ENCODE data around the gene PRIMA1. TPM values are rescaled to one million over a fixed set of nuclear protein-coding genes. Genes with fewer than 3 reads are reported as not detected.

PRIMA1 gene
- total RNA-seq, 1 experiment from 2014 or later, result 2.3 TPM

DNA sequence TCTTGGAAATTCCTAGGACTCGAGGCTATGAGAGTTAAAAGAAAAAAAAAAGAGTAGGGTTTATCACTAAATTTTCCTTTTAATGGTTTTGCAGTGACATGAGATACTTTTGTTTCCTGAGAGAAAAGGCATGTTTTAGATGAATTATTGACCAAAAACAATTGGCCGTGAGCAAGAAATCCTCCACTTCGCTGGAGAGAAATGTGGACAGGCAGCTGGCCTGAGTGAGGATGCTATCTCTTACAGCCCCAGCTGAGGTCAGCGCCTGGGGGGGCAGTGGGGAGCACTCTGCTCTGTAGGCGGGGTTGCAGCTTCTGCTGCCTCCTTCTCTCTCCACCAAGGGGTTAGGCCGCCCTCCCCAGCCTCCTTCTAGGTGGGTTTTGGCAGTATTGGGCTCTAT is 54.7 kb downstream of the PRIMA1 start:
- H4K20me1 ChIP-seq (ENCODE audit: control insufficient read depth, insufficient read depth, insufficient read length), result no peaks in the 10 kb centered on the region
- Mint-ChIP-seq H3K4me3 (no peak overlapping the region), H3K27ac (peak overlapping the region in 1 of 3 experiments; percentile 55; a peak in 2 of 7 replicates), H3K9me3 (no peaks in the 10 kb centered on the region; a peak in 1 of 5 replicates), H3K4me1 (peaks cover 15 to 27% of the 10 kb centered on the region in 2 experiments), H3K36me3 (ENCODE audit: insufficient read depth in 1 of 3, low read depth in 3 of 3) (peaks cover 0 to 2% (median 2%) of the 10 kb centered on the region in 3 experiments; a peak in 1 of 7 replicates), H3K27me3 (ENCODE audit: low read depth) (peaks cover 3% of the 10 kb centered on the region)
- H2AK5ac ChIP-seq (ENCODE audit: insufficient read length, low read length), result no peak overlapping the region
- no peak overlapping the region for H4K5ac ChIP-seq (ENCODE audit: insufficient read length, low read depth, low read length)
- no peak overlapping the region for H4K8ac ChIP-seq (replicated peaks; ENCODE audit: insufficient read length, low read depth, low read length)
- no peak overlapping the region for H3K56ac ChIP-seq (ENCODE audit: insufficient read length, low read depth, low read length)
- no peak overlapping the region for H3K14ac ChIP-seq (ENCODE audit: insufficient read depth, low read length)
- no peak overlapping the region for H2BK20ac ChIP-seq (ENCODE audit: low read depth, low read length, poor library complexity, severe bottlenecking)
- no peak overlapping the region for H3K9ac ChIP-seq (ENCODE audit: extremely low read depth, insufficient read length, low read length)
- H3K4me1 ChIP-seq (ENCODE audit: insufficient read depth, low read length), result no peaks in the 10 kb centered on the region
- no peak overlapping the region for H3K23ac ChIP-seq (ENCODE audit: insufficient read length, low read depth, low read length)
- H3K9me3 ChIP-seq (ENCODE audit: control insufficient read depth, low read depth, low read length), result no peaks in the 10 kb centered on the region
- H4K91ac ChIP-seq (ENCODE audit: insufficient read length, low read depth, low read length), result no peak overlapping the region
- H3K79me1 ChIP-seq (ENCODE audit: insufficient read depth, low read depth, low read length, poor library complexity, severe bottlenecking), result no peaks in the 10 kb centered on the region
- H2BK15ac ChIP-seq (ENCODE audit: low read depth, low read length), result no peak overlapping the region
- H3K27ac ChIP-seq (ENCODE audit: insufficient read length, low read depth, low read length), result no peak overlapping the region
- TF ChIP-seq, protein P1, sequence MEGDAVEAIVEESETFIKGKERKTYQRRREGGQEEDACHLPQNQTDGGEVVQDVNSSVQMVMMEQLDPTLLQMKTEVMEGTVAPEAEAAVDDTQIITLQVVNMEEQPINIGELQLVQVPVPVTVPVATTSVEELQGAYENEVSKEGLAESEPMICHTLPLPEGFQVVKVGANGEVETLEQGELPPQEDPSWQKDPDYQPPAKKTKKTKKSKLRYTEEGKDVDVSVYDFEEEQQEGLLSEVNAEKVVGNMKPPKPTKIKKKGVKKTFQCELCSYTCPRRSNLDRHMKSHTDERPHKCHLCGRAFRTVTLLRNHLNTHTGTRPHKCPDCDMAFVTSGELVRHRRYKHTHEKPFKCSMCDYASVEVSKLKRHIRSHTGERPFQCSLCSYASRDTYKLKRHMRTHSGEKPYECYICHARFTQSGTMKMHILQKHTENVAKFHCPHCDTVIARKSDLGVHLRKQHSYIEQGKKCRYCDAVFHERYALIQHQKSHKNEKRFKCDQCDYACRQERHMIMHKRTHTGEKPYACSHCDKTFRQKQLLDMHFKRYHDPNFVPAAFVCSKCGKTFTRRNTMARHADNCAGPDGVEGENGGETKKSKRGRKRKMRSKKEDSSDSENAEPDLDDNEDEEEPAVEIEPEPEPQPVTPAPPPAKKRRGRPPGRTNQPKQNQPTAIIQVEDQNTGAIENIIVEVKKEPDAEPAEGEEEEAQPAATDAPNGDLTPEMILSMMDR (conservative IDR thresholded peaks at IDR 0.05), result no peak
- H3K27me3 ChIP-seq (ENCODE audit: insufficient read depth, low read length), result no peaks in the 10 kb centered on the region
- H2BK5ac ChIP-seq (ENCODE audit: insufficient read length, low read length), result no peak overlapping the region
- no peak for DNase-seq
- H3K23me2 ChIP-seq (ENCODE audit: insufficient read length, low read depth, low read length, poor library complexity, severe bottlenecking), result no peaks in the 10 kb centered on the region
- no peak overlapping the region for H3K4ac ChIP-seq (ENCODE audit: low read depth, low read length)
- no peak overlapping the region for H3K18ac ChIP-seq (ENCODE audit: insufficient read length, low read depth, low read length)
- no peak overlapping the region for H2BK120ac ChIP-seq (ENCODE audit: low read depth, low read length, poor library complexity, severe bottlenecking)
- no peak overlapping the region for H3T11ph ChIP-seq (ENCODE audit: low read length)
- H2AFZ ChIP-seq (ENCODE audit: low read length), result no peak overlapping the region
- no peak overlapping the region for H2BK12ac ChIP-seq (ENCODE audit: insufficient read length, low read depth, low read length)
- no peak overlapping the region for H3K4me2 ChIP-seq (ENCODE audit: insufficient read depth, insufficient read length, low read length)
- H3K79me2 ChIP-seq (ENCODE audit: insufficient read depth, low read length), result no peaks in the 10 kb centered on the region
- no CpG with 5 or more reads among the region's 6 CpGs for WGBS (ENCODE audit: extremely low coverage, insufficient read length, low lambda C conversion rate)

Data from H9 (cell line).